Suppressor macrophage (primary cell): ENCODE data around the gene GRIP1.
"Not testable (repeated sequence)": the region's sequence is repeated elsewhere in the genome, so short reads cannot be mapped to it uniquely, and the experiment has no call there.

Experiments used
- DNase-seq, 4 experiments: peaks; one replicate each; pipeline ENCODE4 v3.0.0-alpha.2; 2020 to 2022

Gene GRIP1

DNA sequence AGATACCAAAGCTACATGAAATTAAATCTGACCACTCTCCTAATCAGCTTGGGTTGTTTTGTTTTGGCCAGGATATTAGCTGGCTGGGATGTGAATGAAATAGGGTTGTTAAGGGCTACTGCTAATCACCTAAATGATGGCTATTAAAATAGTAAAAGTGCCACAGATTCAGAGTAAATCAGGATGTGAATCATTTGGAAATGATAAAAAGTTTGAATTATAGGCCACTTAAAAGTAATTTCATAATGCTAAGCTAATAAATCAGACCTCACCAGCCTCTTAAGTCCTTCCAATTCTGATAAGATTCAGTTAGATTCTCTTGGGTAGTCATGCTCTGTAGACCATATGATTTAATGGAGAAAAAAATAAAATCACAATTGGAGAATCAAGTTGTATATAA lies 364.6 kb downstream of the GRIP1 start:
- no peak for DNase-seq

DNA sequence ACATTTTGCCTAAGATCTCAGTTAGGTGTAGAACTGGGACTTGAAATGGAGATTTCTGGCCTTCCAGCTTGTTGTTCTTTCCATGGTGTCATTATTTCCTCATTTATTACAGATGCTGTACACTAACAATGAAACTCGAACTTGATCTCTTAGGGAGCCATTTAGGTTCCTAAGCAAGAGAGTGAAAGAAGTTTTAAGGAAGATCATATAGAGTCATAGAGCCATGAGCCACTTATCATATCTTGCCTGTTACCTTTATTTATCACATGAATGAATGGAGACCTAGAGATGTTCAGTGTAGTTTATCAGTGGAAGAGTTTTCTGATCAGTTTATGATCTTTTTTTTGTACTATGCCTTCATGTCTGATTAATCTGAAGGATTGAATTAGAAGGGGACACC lies 366.7 kb downstream of the GRIP1 start:
- no peak for DNase-seq

DNA sequence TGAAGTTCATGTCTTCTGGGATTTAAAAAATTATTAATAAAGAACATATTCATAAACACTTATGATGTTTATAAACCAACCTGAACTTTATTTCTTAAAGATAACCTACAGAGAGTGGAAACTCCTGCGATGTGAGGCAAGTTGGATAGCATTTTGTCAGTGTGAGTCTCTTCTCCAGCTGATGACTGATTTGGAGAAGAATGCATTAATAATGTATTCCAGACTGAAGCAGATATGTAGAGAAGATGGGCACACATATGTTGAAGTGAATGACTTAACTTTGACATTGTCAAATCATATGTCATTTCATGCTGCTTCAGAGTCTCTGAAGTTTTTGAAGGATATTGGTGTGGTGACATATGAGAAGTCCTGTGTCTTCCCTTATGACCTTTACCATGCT lies 369.3 kb downstream of the GRIP1 start:
- no peak for DNase-seq

DNA sequence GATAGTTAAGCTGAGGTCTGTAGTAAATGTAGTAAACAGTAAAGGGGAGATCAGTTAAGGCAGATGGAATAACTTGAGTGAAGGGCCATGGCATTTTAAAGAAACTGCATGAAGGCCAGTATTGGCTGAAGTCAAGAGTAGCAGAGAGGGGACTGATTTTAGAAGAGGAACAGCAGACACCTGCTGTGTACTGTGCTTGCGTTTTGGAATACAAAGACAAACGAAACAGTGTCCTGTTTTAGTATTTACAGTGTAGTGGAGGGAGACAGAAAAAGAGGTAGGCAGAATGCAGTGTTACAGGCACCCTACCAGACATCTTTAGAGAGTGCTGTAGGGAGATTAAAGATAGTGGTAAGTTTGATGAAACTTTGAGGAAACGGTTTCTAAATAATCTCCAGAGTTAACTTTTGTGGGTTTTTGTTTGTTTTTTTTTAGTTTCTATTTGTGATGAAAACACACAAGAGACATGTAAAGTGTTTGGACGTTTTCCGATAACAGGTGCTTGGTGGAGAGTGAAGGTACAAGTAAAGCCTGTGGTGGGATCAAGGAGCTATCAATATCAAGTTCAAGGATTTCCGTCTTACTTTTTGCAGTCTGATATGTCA lies 374.5 kb downstream of the GRIP1 start:
- DNase-seq = no peak

DNA sequence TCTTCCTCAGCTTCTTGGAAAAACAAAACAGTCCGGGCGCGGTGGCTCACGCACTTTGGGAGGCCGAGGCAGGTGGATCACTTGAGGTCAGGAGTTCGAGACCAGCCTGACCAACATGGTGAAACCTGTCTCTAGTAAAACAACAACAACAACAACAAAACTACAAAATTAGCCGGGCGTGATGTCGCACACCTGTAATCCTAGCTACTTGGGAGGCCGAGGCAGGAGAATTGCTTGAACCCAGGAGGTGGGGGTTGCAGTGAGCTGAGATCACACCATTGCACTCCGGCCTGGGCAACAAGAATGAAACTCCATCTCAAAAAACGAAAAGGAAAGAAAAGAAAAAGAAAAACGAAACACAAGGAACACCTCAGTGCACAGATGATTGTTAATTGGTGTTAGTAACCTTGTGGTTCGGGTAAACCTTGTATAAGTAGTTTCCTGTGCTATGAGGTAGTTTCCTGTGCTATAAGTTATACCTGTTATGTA lies 375.5 kb downstream of the GRIP1 start:
- DNase-seq = not testable (repeated sequence)

DNA sequence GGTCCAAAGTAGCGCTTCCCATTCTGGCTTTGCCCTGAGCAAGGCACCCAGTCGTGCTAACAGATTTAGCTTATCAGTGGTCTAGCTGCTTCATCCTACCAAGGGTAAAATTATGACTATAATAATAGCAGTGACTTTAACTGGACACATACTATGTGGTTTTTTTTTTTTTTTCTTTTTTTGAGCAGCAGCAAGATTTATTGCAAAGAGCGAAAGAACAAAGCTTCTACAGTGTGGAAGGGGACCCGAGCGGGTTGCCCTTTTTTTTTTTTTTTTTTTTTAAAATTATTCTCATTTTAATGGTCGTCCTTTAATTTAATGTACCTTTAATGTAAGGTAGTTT lies 376.1 kb downstream of the GRIP1 start:
- DNase-seq = no peak

DNA sequence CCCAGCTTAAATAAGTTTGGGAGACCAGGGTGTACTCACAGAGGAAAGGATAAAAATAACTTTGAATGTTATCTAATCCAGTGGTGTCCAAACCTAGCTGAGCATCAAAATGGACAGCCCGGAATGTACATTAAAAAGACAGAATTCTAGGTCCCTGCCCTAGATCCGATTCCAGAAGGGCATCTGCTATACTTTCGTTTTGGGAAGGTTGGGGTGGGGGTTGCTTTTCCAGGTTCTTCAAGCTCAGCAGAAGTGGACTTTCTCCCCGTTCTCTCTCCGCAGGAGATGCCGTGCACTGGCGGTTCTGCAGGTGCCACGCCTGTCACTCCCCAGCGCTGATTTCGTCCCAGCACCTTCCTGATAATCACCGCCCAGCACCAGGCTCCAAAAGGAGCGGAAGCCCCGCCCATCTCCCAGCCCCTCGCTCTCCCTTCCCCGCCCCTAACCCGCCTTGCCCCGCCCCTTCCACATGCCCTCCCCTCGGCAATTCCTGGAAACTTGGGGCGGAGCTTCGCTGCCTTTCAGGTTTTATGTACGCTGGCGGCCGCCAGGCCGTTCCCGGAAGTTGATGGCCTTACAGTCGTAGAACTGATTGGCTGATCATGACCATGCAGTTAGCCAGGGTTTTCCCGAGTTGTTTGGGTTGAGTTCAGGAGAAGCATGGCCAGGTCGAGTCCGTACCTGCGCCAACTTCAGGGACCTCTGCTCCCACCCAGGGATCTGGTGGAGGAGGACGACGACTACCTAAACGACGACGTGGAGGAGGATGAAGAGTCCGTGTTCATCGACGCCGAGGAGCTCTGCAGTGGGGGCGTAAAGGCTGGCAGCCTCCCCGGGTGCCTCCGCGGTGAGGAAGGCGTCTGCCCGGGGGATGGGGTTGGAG lies 376.7 kb downstream of the GRIP1 start, which contains the start of gene HELB:
HELB (plus strand) TSS at position 550 of the 883 bp plus-strand sequence; CDS start at position 661, 111 bp downstream.
- DNase-seq = peak; percentile 97 to 99 (median 98)

DNA sequence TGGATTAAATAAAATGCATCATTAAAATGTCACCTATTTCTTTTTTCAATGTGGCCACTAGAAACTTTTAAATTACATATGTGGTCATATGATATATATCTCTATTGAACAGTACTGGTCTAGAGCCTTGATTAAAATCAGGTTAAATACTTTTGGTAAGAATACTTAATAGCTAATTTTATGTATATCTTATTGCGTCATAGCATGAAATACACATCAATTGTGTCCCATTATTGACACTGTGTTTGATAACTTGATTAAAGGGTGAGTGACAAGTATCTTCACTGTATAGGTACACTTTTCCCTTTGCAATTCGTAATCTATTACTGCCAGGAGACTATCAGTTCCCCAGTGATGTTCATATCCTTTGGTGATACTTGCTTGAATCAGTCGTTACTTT lies 381.0 kb downstream of the GRIP1 start:
- no peak for DNase-seq
